ENCODE data around the gene OLAH.
"Not testable (repeated sequence)": the region's sequence is repeated elsewhere in the genome, so short reads cannot be mapped to it uniquely, and the experiment has no call there.

OLAH gene

DNA sequence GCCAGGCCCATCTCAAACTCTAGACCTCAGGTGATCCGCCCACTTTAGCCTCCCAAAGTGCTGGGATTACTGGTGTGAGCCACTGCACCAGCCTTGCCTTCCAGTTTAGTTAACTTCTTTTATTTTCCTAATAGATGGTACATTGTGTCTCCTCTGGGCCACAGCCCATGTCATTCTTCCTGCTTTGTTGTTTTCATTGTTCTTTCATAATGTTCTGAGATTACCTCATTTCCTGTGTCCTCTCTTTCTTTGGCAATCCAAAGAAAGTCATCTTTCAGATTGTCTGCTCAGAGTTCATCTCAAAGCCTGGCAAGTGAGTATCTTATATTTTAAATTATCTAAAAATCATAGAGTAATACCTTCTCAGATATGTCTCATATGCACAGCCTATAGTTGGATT, at the start of gene OLAH:
Gene OLAH (plus strand): TSS at position 270 of the 400 bp plus-strand sequence. CDS start 3,346 bp downstream, outside the sequence.
- no peak for DNase-seq (ENCODE audit: low read depth in 3 of 3)

DNA sequence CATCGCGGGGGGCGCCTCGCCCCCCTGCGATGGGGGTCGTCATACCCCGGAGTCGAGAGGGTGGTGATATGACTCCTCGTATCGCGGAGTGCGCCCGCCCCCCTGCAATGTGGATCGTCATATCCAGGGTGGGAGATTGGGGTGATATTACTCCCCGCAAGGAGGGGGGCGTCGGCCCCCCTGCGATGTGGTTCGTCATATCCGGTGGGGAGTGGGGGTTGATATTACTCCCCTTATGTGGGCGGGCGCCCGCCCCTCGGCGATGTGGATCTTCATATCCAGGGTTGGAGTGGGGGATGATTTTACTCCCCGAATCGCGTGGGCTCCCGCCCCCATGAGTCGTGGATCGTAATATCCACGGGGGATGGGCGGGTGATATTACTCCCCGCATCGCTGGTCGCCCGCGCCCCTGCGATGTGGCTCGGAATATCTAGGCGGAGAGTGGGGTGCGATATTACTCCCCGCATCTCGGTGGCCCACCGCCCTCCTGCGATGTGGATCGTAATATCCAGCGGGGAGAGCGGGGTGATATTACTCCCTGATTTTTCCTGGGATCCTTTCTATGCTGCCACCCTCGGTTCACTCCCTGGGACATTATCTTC, 47.7 kb upstream of the OLAH start:
- DNase-seq (ENCODE audit: low read depth in 3 of 3), result no peak

DNA sequence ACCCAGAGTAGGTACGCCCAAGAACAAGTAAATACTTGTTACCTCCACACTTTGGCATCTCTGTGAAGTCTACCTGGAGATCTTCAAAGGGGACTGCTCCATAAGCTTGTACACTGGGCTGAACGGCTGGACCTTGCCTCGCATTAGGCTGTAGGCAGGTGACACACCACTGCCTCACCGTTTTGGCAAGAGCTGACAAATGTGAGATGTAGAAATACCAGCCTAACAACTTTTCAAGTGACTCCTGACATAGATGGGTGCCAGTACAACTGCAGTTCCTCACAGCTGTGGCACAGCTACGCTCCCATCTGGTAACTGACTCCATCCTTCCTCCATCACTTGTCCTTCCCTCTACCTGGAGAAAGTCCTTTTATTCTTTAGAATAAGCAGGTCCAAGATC, 30.2 kb upstream of the OLAH start:
- not testable (repeated sequence) for DNase-seq (ENCODE audit: low read depth in 3 of 3)

DNA sequence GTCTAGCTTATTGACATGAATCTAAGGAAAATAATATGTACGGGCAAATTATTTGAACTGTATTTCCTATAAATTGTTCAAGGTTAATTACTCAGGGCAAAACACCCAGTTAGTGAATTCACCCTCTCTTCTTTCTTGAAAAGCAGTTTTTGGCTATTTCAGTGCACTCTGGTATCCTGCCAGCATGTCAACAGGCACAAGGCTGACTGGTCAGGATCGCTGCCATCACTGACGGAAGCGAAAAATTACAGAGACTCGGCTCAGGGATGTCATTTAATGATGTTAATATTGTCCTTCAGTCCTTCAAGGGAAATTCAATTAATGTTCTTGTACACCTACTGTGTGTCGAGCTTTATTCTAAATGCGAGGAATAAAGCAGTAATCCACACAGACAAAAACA, 28.3 kb upstream of the OLAH start:
- no peak for DNase-seq (ENCODE audit: low read depth in 3 of 3)

DNA sequence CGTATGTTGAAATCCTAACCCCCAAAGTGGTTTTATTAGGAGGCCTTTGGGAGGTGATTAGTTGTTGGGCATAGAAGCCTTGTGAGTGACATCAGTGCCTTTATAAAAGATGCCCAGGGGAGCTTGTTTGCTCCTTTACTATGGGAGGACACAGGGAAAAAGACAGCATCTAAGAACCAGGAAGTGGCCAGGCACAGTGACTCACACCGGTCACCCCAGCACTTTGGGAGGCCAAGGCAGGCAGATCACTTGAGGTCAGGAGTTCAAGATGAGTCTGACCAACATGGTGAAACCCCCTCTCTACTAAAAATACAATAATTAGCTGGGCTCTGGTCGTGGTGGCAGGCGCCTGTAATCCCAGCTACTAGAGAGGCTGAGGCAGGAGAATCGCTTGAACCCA, 22.8 kb upstream of the OLAH start:
- DNase-seq (ENCODE audit: low read depth in 3 of 3), result not testable (repeated sequence)

DNA sequence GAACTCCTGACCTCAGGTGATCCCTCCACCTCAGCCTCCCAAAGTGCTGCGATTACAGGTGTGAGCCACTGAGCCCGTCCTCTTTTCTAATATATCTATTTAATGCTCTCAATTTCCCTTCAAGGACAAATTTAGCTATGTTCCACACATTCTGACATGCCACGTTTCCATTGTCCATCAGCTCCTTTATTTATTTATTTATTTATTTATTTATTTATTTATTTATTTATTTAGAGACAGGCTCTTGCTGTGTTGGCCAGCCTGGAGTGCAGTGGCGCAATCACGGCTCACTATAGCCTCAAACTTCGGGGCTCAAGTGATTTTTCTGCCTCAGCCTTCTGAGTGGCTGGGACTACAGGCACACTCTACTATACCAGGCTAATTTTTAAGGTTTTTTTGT, 20.7 kb upstream of the OLAH start:
- not testable (repeated sequence) for DNase-seq (ENCODE audit: low read depth in 3 of 3)

DNA sequence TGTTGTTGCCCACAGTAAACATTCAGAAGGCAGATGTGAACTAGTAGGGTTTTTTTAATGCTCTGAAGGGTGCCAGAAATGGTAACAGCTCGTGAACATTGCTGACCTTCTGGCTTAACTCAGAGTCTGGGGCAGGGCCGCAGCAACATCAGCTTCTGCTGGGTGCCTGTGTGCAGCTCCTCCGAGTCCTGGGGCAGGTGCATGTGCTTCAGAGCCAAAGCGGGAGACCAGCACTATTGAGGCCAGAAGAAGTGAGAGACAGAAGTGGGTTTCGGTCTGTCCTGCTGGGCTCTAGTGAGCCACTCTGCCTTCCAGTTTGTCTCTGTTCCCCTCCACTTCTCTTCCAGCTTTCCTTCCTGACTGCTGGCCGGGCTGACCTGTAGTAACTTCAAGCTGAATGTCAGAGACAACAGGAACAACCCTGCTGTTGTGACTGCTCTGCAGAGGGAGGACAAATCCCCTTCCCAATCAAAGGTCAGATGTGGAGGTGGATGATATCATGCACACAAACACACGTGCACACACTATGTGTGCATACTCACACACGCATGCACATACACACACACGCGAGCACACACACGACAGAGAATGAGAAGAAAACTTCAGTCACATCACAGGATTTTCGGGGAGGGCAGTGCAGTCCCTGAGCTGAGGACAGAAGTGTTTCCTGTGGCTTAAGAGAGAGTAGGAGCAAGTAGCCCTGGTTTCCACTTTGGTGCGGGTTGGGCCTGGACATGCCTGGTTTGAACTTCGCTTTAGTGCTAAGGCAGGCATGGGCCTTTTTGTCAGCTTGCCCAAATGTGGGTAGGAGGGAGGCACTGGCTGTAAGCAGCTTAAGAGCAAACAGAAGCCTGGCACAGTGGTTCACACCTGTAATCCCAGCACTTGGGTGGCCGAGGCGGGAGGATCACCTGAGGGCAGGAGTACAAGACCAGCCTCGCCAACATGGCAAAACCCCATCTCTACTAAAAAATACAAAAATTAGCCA, 19.4 kb upstream of the OLAH start:
- DNase-seq (ENCODE audit: low read depth in 3 of 3), result not testable (repeated sequence)

DNA sequence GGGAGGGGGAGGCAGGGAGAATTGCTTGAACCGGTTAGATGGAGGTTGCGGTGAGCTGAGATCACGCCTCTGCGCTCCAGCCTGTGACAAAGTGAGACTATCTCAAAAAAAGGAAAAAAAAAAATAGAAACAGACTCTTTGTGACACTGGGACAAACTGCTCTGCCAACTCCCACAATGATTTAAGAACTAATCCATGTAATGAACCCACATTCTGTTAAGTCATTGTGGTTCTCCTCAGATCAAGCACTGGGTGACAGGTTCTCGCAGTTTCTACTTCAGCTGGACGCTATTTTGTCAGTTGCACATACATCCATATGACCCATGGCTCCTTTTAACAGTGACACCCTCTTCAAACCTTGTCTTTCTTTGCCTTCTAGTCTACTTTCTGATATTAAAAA, 18.7 kb upstream of the OLAH start:
- DNase-seq (ENCODE audit: low read depth in 3 of 3), result not testable (repeated sequence)

DNA sequence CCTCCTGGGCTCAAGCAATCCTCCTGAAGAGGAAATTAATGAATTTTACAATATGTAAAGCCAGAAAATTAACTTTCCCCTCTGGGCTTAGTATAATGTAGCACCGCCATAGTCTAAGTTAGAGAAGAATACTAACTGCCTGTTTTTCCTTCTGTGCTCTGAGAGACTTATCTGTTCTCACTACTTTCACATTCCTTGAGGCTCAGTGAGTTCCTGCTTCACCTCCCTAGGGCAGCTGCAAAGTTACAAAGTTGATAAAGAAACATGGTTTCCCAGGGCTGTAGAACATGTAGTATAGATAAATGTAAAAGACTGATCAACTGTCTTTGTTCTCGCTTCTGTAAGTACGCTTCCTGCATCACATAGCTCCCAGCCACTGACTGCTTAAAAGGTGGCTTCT, 16.0 kb upstream of the OLAH start:
- DNase-seq (ENCODE audit: low read depth in 3 of 3), result no peak

DNA sequence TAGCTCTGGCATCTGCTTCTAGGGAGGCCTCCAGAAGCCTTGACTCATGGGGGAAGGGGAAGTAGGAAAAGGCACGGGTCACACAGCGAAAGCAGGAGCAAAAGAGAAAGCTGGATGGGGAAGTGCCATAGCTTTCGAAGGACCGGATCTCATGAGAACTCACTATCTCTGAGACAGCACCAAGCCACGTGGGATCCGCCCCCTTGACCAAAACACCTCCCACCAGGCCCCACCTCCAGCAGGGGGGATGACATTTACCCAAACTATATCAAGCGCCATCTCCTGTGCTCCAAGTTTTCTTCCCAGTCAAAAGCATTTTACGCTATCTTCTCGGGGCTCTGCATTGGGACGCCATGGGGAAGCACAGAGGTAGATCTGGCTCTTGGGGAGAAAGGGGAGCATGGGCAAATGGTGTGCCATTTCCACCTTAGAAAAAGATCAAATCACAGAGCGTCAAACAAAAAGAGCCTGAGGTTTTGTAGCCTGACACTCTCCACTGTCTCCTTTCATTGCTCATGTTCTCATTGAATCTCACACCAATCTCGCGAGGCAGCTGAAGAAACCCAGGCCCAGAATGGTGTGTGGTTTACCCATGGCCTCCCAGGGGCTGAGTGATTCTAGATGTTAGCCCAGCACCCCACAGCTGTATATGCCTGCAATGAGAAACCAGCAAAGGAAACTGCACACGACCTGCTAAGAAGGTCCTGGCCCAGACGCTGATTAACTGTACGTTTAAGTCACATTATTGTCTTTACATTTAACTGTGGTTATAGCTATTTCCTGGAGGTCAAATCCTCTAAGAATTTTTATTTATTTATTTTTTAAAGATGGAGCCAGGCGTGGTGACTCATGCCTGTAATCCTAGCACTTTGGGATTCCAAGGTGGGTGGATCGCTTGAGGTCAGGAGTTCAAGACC, 8.1 kb upstream of the OLAH start:
- no peak for DNase-seq (ENCODE audit: low read depth in 3 of 3)

DNA sequence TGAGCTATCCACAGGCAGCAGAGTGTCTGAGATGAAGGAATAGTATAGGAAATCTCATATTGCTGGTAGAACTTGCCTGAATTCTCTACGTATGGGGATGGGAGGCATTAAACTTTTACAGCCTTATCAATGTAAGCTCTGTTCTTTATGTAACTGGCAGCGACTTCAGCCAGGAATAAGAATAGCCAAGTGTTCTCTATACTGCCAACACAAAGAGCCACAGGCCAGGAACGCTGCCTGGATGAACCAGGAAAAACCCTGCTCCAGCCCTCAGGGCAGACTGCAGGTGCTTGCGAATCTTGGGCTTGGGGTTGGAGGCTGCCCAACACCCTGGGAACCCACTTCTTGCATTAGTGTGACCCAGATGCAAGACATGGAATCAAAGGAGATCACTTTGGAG, 6.1 kb upstream of the OLAH start:
- no peak for DNase-seq (ENCODE audit: low read depth in 3 of 3)

DNA sequence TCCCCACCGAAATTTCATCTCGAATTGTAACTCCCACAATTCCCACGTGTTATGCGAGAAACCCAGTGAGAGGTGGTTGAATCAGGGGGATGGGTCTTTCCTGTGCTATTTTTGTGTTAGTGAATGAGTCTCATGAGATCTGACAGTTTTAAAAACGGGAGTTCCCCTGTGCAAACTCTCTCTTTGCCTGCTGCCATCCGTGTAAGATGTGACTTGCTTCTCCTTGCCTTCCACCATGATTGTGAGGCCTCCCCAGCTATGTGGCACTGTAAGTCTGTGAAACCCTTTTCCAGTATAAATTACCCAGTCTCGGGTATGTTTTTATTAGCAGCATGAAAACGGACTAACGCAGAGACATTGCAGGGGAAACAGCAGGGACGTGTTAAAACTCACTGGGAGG, 5.3 kb upstream of the OLAH start:
- DNase-seq (ENCODE audit: low read depth in 3 of 3), result no peak

DNA sequence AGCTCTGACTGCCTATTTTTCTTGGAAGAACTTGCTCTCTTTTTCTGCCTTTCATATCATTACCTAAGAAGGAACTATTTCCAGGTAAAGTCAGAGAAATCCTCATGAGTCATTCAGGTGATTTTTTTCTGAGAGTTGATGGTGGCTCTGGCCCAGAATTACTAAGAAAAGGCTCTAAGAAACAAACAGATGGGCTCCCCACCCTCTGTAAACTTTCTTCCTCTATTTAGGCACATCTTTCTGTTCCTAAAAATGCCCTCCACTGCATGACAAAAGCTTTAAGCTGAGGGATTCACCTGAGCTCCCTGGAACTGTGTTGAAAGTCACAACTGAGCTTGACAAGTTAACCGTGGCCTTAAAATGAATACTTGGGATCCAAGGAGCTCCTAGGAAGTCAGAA, 1.6 kb downstream of the OLAH start:
- DNase-seq (ENCODE audit: low read depth in 3 of 3), result no peak

DNA sequence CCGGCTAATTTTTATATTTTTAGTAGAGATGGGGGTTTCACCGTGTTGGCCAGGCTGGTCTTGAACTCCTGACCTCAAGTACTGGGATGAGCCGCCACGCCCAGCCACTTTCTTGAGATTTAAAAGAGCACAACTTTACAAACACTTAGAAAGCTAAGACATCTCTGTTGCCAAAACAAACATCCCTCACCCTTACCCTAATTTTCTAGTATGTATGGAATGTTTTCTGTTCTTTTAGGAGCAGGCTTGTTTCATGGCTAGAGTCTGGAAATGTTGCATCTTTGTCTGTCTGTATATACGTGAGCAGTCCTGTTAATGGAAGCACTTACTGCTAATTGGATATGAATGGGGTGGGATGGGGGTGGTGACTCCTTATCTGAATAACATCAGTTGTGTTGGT, 2.9 kb downstream of the OLAH start:
- no peak for DNase-seq (ENCODE audit: low read depth in 3 of 3)

DNA sequence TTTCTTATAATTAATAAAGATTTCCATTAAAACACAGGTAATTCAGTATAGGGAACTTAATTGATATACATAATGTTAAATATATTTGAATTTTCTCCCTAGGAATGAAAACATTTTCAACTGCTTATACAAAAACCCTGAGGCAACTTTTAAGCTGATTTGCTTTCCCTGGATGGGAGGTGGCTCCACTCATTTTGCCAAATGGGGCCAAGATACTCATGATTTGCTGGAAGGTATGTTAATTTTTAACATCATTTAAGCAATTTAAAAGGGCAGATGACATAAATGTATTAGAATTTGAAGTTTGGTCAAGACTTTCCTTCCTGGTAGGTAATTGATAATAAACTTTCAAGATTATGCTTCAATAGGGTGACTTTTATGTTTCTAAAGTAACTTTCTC, 5.8 kb downstream of the OLAH start:
- DNase-seq (ENCODE audit: low read depth in 3 of 3), result no peak

DNA sequence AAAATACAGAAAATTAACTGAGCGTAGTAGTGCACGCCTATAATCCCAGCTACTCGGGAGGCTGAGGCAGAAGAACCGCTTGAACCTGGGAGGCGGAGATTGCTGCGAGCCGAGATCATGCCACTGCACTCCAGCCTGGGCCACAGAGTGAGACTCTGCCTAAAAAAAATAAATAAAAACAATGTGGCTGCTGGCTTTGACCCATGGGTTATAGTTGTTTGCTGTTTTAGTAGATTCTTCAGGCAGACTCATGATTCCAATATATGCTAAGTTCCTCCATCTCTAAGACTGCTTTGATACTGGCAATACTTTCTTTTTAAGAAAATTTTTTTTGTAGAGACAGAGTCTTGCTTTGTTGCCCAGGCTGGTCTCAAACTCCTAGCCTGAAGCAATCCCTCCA, 8.4 kb downstream of the OLAH start:
- no peak for DNase-seq (ENCODE audit: low read depth in 3 of 3)

DNA sequence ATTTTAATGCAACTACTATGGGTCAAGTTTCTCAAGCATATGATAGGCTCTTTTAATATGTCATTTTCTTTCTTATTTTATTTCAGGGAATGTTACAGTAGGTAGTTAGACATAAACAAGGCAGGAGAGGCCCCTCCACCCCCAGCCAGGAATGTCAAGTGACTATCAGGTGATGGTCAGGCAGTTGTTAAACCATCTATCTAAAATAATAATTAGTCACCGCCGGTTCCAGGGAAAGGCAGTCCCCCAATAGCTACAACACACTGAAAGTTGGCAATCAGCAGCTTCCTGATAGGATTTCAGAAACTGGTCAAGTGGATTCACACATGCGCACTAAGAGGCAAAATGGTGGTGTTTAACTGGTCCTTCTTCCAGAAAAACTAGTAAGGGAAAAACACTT, 9.3 kb downstream of the OLAH start:
- DNase-seq (ENCODE audit: low read depth in 3 of 3), result no peak

DNA sequence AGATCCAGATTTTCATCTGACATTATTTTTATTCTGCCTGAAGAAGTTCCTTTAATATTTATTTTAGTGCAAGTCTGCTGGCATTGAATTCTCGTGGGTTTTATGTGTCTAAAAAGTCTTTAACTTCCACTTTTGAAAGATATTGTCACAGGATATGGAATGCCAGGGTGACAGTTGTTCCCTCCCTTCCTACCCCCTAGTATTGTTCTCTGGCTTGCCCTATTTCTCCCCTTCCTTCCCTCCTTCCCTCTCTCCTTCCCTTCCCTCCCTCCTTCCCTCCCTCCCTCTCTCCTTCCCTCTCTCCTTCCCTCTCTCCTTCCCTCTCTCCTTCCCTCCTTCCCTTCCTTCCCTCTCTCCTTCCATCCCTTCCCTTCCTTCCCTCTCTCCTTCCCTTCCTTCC, 14.9 kb downstream of the OLAH start:
- no peak for DNase-seq (ENCODE audit: low read depth in 3 of 3)

DNA sequence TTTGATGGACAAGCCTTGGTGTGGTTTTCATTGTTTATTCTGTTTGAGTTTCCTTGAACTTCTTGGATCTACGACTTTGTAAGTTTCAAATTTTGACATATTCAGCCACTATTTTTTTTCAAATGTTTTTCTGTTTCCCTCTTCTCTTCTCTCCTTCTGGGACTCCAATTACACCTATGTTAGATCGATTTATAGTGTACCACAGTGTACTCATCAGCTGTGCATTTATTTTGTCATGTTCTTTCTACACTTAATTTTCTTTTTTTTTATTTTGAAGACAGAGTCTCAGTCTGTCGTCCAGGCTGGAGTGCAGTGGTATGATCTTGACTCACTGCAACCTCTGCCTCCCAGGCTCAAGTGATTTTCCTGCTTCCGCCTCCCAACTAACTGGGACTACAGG, 16.2 kb downstream of the OLAH start:
- no peak for DNase-seq (ENCODE audit: low read depth in 3 of 3)

DNA sequence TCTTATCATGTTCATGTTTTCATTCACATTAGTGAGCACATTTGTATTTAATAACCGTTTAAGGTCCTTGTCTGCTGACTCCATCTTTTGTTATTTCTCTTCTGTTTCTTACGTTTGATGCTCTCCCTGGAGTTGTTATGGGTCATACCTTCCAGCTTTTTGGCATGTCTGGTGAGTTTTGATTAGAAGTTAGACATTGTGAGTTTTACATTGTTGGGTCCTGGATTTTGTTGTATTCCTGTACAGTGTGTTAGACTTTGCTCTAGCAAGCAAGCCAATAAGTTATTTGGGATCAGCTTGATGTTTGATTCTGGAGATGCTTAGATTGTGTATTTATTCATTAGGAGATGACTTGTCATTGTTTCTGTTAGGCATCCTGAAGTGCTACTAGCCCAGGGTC, 16.9 kb downstream of the OLAH start:
- no peak for DNase-seq (ENCODE audit: low read depth in 3 of 3)

DNA sequence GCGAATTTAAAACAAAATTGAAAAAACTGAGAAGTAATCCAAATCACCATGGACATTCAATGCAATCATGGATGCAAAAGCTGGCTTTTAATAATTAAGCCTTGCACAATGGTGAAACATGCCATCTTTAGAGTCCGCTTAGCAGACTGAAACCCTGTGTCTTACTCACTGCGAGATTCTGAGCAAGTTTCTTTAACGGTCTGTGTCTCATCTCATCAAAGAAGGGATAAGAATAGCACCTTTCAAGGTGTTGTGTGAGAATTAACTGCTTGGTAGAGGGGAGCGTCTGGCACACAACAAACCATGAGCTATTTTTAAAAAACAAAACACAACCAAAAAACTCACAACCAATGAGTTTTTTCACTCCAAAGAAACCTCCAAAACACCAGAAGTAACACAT, 23.4 kb downstream of the OLAH start:
- DNase-seq (ENCODE audit: low read depth in 3 of 3), result no peak

DNA sequence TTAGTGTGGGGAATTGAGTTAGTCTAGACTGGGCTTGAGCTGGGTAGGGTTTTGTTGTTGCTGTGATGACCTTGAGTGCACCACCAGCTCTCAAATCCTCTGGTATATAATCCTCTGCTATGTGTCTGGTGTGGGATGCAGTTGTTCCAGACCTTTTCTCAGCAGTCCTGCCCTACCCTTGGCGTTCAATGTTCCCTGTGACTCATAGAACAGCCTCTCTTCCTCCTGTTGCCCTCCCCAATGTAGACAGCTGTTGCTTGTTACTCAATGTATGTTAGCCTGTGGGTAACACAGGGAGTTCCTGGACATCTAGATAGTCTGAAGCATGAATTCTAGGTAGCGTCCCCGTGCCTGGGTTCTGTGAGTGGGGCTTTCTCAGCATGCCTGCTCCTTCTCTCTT, 25.1 kb downstream of the OLAH start:
- no peak for DNase-seq (ENCODE audit: low read depth in 3 of 3)

Data from stimulated activated CD4-positive, alpha-beta T cell treated with anti-CD3 and anti-CD28 coated beads, TNF-alpha, amount 100 ng/mL, for 24 hours (primary cell).